Upper lobe of left lung (tissue), 4 donors: Measurements from ENCODE around the gene CAP2.

Experiments
- EP300 ChIP-seq, 4 donors: sonication (generic); formaldehyde crosslinking; IDR thresholded peaks; one replicate each; pipeline ENCODE4 v1.5.1; 2017; ENCODE audit warnings: antibody characterized with exemption in 4 of 4, control low read depth in 2 of 4
- POLR2A ChIP-seq, 4 donors: fragments of 450-650 bp; IDR thresholded peaks; one replicate each; pipeline ENCODE4 v1.5.1; 2016 to 2017; ENCODE audit warnings: antibody characterized with exemption in 4 of 4, mild to moderate bottlenecking in 2 of 4
- TF ChIP-seq, protein P1 (sequence below), 6 experiments: fragments of 450-650 bp in 4 of 6; fragments of 200-600 bp in 2 of 6; sonication (generic) in 2 of 6; IDR thresholded peaks; one replicate each; pipeline ENCODE4 v1.5.1; 2016 to 2019; ENCODE audit warnings: antibody characterized with exemption in 6 of 6

DNA sequence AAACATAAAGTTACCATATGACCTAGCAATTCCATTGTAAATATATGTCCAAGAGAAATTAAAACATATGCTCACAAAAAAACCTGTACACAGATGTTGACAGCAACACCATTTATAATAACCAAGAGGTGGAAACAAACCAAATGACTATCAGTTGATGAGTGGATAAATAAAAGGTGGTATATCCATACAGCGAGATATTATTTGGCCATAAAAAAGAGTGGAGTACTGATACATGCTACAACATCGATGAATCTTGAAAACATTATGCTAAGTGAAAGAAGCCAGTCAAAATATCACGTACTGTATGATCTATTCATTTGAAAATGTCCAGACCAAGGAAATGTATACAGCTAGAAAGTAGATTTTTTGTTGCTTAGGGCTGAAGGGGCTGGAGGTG lies 2.9 kb downstream of the CAP2 start:
- TF ChIP-seq, protein P1, sequence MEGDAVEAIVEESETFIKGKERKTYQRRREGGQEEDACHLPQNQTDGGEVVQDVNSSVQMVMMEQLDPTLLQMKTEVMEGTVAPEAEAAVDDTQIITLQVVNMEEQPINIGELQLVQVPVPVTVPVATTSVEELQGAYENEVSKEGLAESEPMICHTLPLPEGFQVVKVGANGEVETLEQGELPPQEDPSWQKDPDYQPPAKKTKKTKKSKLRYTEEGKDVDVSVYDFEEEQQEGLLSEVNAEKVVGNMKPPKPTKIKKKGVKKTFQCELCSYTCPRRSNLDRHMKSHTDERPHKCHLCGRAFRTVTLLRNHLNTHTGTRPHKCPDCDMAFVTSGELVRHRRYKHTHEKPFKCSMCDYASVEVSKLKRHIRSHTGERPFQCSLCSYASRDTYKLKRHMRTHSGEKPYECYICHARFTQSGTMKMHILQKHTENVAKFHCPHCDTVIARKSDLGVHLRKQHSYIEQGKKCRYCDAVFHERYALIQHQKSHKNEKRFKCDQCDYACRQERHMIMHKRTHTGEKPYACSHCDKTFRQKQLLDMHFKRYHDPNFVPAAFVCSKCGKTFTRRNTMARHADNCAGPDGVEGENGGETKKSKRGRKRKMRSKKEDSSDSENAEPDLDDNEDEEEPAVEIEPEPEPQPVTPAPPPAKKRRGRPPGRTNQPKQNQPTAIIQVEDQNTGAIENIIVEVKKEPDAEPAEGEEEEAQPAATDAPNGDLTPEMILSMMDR (IDR thresholded peaks at IDR 0.05) = no peak
- no peak for TF ChIP-seq POLR2A (IDR thresholded peaks at IDR 0.05)
- TF ChIP-seq EP300 (IDR thresholded peaks at IDR 0.05) = no peak
